Dermis blood vessel endothelial cell (primary cell): ENCODE results near the gene MECP2. TPM values are rescaled to one million over a fixed set of nuclear protein-coding genes. Genes with fewer than 3 reads are reported as not detected.

Experiments used
- DNase-seq: peaks from one replicate; pipeline ENCODE4 v3.0.0; 2010
- total RNA-seq: library from RNA; depleted of rRNA; stranded (reverse); fragments of >200 nt; gene quantifications from 2 replicates; pipeline ENCODE4 v1.2.3, GENCODE V29; 2014

The MECP2 gene
- total RNA-seq, 1 donor from 2014 or later, result 22.5 TPM

DNA sequence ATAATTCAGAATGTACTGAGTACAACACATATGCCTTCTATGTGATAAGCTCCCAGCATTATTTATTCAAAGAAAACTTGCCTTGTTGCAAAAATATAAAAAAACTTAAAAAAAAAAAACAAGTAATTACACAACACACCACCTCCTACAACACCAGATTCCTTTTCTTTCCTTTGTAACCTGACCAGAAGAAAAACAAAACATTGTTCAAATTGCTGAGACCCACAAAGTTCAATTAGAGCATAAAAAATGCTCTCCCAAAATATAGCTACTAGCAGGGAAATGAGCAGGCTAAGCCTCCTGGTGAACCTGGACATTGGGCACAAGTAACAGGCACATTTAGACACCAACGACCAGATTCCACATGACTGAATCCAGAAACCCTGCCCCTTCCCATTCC is 38.3 kb downstream of the MECP2 start:
- DNase-seq, result no peak

GRCh38 chrX:154058214-154058997 is 39.1 kb downstream of the MECP2 start:
- DNase-seq, result no peak

- DNase-seq, result no peak
Measured at GRCh38 chrX:154057791-154058190, 39.7 kb downstream of the MECP2 start.

- peak; percentile 21 for DNase-seq
Measured at GRCh38 chrX:154056770-154057241, 40.7 kb downstream of the MECP2 start.

GRCh38 chrX:154051201-154051810 is 46.2 kb downstream of the MECP2 start:
- peak; percentile 77 for DNase-seq

GRCh38 chrX:154050113-154050495 is 47.4 kb downstream of the MECP2 start:
- no peak for DNase-seq

GRCh38 chrX:154049209-154050112 is 48.1 kb downstream of the MECP2 start:
- DNase-seq, result no peak

DNA sequence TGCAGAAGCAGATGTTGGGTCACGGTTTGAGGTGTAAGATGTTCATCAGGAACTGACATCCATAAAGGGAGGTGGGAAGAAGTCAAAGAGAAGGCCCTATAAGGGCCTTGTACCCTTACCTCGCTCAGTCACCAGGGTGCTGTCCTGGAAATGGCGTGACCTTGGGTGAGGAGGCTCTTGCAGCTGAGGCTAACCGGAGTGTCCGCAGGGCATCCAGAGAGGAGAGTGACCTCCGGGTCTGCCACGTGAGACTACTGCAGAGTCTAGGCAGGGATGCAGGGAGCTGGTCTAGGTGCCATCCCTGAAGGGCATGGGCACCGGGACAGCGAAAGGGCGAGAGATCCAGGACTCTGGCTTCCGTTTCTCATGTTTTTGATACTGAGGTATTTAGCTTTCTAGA is 49.1 kb downstream of the MECP2 start:
- no peak for DNase-seq

GRCh38 chrX:154046940-154047610 is 50.4 kb downstream of the MECP2 start:
- DNase-seq, result peak; percentile 33

- DNase-seq, result peak; percentile 88
Measured at GRCh38 chrX:154046031-154046781, 51.3 kb downstream of the MECP2 start.

- DNase-seq, result no peak
Measured at GRCh38 chrX:154044091-154044490, 53.4 kb downstream of the MECP2 start.

DNA sequence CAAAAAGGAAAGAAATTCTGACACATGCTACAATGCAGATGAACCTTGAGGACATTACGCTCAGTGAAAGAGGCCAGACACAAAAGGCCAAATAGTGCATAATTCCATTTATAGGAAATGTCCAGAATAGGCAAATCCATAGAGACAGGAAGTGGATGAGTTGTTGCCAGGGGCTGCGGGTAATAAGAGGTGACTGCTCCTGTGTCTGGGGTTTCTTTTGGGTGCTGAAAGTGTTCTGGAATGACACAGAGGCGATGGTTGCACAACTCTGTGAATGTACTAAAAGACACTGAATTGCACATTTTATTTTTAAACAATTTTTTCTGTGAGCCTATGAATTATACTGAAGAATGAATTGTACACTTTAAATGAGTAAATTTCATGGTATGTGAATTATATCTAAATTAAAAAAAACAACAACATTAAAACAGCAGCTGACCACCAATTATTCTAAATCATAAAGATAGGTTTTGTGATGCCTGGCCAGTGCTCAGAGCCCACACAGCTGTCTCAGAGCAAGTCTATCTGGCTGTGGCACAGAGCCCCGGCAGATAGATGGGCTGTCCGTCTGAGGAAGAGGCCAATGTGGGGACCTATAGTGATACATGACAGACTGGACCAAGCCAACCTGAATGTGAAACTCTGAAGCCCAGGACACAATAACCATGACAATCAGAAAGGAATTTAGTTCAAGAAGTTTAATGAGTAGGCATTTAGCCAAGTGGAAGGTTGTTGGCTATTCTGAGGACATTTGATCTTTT is 54.3 kb downstream of the MECP2 start:
- no peak for DNase-seq

DNA sequence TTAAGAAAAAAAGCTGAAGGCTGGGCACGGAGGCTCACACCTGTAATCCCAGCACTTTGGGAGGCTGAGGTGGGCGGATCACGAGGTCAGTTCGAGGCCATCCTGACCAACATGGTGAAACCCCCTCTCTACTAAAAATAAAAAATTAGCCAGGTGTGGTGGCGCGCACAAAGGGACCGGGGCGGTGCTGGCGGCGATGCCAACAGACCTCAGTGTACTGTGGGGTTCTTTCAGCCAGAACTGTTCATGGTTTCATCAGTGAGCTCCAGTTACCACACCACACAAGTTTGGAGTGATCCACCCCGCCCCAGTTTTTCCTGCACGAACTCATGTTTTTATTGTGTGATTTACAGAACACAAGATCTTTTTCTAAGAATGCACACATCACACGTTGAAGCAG is 56.7 kb downstream of the MECP2 start:
- DNase-seq, result no peak

- DNase-seq, result peak; percentile 62
Measured at GRCh38 chrX:154040307-154040756, 57.2 kb downstream of the MECP2 start.

- DNase-seq, result no peak
Measured at GRCh38 chrX:154039577-154039976, 57.9 kb downstream of the MECP2 start.

DNA sequence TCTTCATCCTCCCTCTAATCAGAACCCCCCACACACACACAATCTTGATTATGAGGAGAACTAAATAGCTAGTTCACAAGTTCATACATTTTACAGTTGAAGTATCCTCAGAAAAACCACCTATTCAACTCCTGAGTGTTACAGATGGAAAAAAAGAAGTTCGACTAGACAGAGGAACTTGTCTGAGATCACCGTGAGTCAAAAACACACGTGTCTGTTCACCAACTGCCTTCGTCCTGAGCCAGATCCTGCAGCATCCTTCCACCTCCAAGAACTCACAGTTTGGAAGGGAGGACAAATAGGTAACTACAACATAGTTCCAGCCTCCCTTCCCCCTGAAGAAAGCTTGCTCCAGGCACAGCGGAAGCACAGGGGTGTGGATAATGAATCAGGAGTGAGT is 58.9 kb downstream of the MECP2 start:
- DNase-seq, result no peak

- no peak for DNase-seq
Measured at GRCh38 chrX:154037754-154038153, 59.8 kb downstream of the MECP2 start.

DNA sequence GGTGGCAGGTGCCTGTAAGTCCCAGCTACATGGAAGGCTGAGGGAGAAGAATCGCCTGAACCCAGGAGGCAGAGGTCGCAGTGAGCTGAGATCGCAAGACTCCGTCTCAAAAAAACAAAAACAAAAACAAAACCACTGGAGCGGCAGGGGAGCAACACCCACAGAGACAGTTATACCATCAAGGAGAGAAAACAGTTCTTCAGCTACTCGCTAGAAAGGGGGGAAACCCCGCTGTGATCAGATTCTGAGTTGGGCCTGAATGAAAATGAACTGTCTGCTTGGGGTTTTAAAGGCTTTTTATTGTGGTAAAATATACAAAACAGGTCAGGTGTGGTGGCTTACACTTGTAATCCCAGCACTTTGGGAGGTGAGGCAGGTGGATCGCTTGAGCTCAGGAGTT is 61.0 kb downstream of the MECP2 start:
- DNase-seq, result no peak

- no peak for DNase-seq
Measured at GRCh38 chrX:154033848-154034247, 63.7 kb downstream of the MECP2 start.

GRCh38 chrX:154032653-154033052 is 64.9 kb downstream of the MECP2 start:
- no peak for DNase-seq

DNA sequence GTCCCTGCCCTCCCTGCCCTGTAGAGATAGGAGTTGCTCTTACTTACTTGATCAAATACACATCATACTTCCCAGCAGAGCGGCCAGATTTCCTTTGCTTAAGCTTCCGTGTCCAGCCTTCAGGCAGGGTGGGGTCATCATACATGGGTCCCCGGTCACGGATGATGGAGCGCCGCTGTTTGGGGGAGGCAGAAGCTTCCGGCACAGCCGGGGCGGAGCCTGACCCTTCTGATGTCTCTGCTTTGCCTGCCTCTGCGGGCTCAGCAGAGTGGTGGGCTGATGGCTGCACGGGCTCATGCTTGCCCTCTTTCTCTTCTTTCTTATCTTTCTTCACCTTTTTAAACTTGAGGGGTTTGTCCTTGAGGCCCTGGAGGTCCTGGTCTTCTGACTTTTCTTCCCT is 65.4 kb downstream of the MECP2 start:
- DNase-seq, result no peak
